Hypothalamus (tissue), 51 donors: Measurements from ENCODE around the gene CA5A.

ENCODE experiments used
- DNase-seq, 51 donors: peaks; one replicate each; lab custom pipeline; 2025; lab: John Stamatoyannopoulos, UW

Gene CA5A

GRCh38 chr16:87854907-87855683 lies 81.2 kb downstream of the CA5A start:
- no peak for DNase-seq

GRCh38 chr16:87854053-87854906 lies 82.0 kb downstream of the CA5A start:
- DNase-seq = no peak

GRCh38 chr16:87853411-87854052 lies 82.8 kb downstream of the CA5A start:
- DNase-seq = peak in 49 of 51 donors; percentile 22 to 93 (median 77)

- no peak for DNase-seq
These were observed 84.7 kb downstream of the CA5A start for GRCh38 chr16:87851601-87852000.

GRCh38 chr16:87851141-87851587 lies 85.2 kb downstream of the CA5A start:
- DNase-seq = no peak

- peak in 30 of 51 donors; percentile 13 to 71 (median 32) for DNase-seq
These were observed 86.0 kb downstream of the CA5A start for GRCh38 chr16:87850009-87851006.

GRCh38 chr16:87849419-87850008 lies 86.8 kb downstream of the CA5A start:
- no peak for DNase-seq

- no peak for DNase-seq
These were observed 87.5 kb downstream of the CA5A start for GRCh38 chr16:87848676-87849345.

- DNase-seq = peak in 40 of 51 donors; percentile 11 to 84 (median 59)
These were observed 88.3 kb downstream of the CA5A start for GRCh38 chr16:87847785-87848675.

- no peak for DNase-seq
These were observed 88.9 kb downstream of the CA5A start for GRCh38 chr16:87847467-87847784.

- no peak for DNase-seq
These were observed 89.4 kb downstream of the CA5A start for GRCh38 chr16:87846705-87847466.

GRCh38 chr16:87845807-87846619 lies 90.3 kb downstream of the CA5A start:
- DNase-seq = peak in 8 of 51 donors; percentile 13 to 41 (median 19)

GRCh38 chr16:87845213-87845612 lies 91.1 kb downstream of the CA5A start:
- no peak for DNase-seq

- no peak for DNase-seq
These were observed 91.5 kb downstream of the CA5A start for GRCh38 chr16:87844809-87845208.

- DNase-seq = peak in 4 of 51 donors; percentile 21 to 65 (median 32)
These were observed 92.1 kb downstream of the CA5A start for GRCh38 chr16:87844120-87844733.

- no peak for DNase-seq
These were observed 92.6 kb downstream of the CA5A start for GRCh38 chr16:87843678-87844105.
